Left ventricle myocardium inferior (tissue), 1 donor: ENCODE results near the gene ARHGAP4. TPM values are rescaled to one million over a fixed set of nuclear protein-coding genes. Genes with fewer than 3 reads are reported as not detected.

Experiments
- DNase-seq: peaks from one replicate; pipeline ENCODE4 v3.0.0-alpha.2; 2020
- H3K27ac ChIP-seq: fragments of 200-600 bp; replicated peaks from 2 replicates; pipeline ENCODE4 v1.8.0; 2021
- H3K27me3 ChIP-seq: fragments of 200-600 bp; 2 replicates; pipeline ENCODE4 v1.8.0; 2021; ENCODE audit warnings: low read depth
- H3K36me3 ChIP-seq: fragments of 200-600 bp; 2 replicates; pipeline ENCODE4 v1.8.0; 2021
- H3K4me1 ChIP-seq: fragments of 200-600 bp; 2 replicates; pipeline ENCODE4 v1.8.0; 2021
- H3K4me3 ChIP-seq: fragments of 200-600 bp; 2 replicates; pipeline ENCODE4 v1.8.0; 2021; ENCODE audit warnings: mild to moderate bottlenecking, moderate library complexity
- H3K9me3 ChIP-seq: fragments of 200-600 bp; replicated peaks from 2 replicates; pipeline ENCODE4 v1.8.0; 2021
- CTCF ChIP-seq: fragments of 200-600 bp; IDR thresholded peaks from 2 replicates; pipeline ENCODE4 v1.8.0; 2021; ENCODE audit warnings: antibody characterized with exemption, mild to moderate bottlenecking, borderline replicate concordance
- intact Hi-C: fragments of 100-400 bp; cut with micrococcal nuclease; formaldehyde crosslinking; loops from one replicate; pipeline ENCODE4 v1.11.0; 2022
- total RNA-seq: library from RNA; stranded (reverse); fragmentation: NEBNext Ultra II Directional; extraction: Animal tissue kit (Norgen Biotek cat#: 25700); gene quantifications from one replicate; pipeline ENCODE4 v1.2.1, GENCODE V29; 2021
- donor health status: DM: no; HTN: yes; CAD: no; lungs with severe emphysema.

ARHGAP4 gene
- total RNA-seq, 1 donor from 2014 or later, result 10.0 TPM

GRCh38 chrX:153955228-153955732 lies 29.2 kb upstream of the ARHGAP4 start:
- TF ChIP-seq CTCF, result no peak
- no peaks in the 10 kb centered on the region for H3K9me3 ChIP-seq
- H3K27ac ChIP-seq, result no peak overlapping the region
- DNase-seq, result no peak
- intact Hi-C loops, result no loop called here
- H3K36me3 ChIP-seq, result peaks cover 88% of the 10 kb centered on the region
- no peaks in the 10 kb centered on the region for H3K27me3 ChIP-seq
- H3K4me3 ChIP-seq, result no peak overlapping the region
- H3K4me1 ChIP-seq, result peaks cover 9% of the 10 kb centered on the region

GRCh38 chrX:153954558-153955227 lies 28.6 kb upstream of the ARHGAP4 start:
- Histone ChIP-seq H3K27ac (no peak overlapping the region), H3K27me3 (no peaks in the 10 kb centered on the region), H3K9me3 (no peaks in the 10 kb centered on the region), H3K4me1 (peaks cover 12% of the 10 kb centered on the region), H3K36me3 (peaks cover 89% of the 10 kb centered on the region), H3K4me3 (no peak overlapping the region)
- TF ChIP-seq CTCF, result no peak
- DNase-seq, result no peak
- intact Hi-C loops, result loop anchor here (5.0 kb wide), 1 partner anchor 192 kb away; the partner anchor contains the start of gene PLXNB3

GRCh38 chrX:153953892-153954557 lies 28.0 kb upstream of the ARHGAP4 start:
- Histone ChIP-seq H3K9me3 (no peaks in the 10 kb centered on the region), H3K4me3 (no peak overlapping the region), H3K36me3 (peaks cover 86% of the 10 kb centered on the region), H3K27me3 (no peaks in the 10 kb centered on the region), H3K4me1 (peaks cover 19% of the 10 kb centered on the region), H3K27ac (peak overlapping the region; percentile 40)
- no peak for DNase-seq
- no peak for TF ChIP-seq CTCF
- intact Hi-C loops, result loop anchor here (5.0 kb wide), 1 partner anchor 192 kb away; the partner anchor contains the start of gene PLXNB3

GRCh38 chrX:153953342-153953830 lies 27.3 kb upstream of the ARHGAP4 start:
- H3K4me3 ChIP-seq, result no peak overlapping the region
- intact Hi-C loops, result loop anchor here (5.0 kb wide), 1 partner anchor 191 kb away; the partner anchor contains the start of gene PLXNB3

More at GRCh38 chrX:153953342-153953830, 27.3 kb upstream of the ARHGAP4 start:
- H3K27me3 ChIP-seq, result no peaks in the 10 kb centered on the region
- TF ChIP-seq CTCF, result peak; percentile 90
- H3K9me3 ChIP-seq, result no peaks in the 10 kb centered on the region
- peak; percentile 54 for DNase-seq
- peak overlapping the region; percentile 40 for H3K27ac ChIP-seq
- peaks cover 25% of the 10 kb centered on the region for H3K4me1 ChIP-seq
- peaks cover 80% of the 10 kb centered on the region for H3K36me3 ChIP-seq
